ENCODE measurements around the gene JMJD1C.

DNA sequence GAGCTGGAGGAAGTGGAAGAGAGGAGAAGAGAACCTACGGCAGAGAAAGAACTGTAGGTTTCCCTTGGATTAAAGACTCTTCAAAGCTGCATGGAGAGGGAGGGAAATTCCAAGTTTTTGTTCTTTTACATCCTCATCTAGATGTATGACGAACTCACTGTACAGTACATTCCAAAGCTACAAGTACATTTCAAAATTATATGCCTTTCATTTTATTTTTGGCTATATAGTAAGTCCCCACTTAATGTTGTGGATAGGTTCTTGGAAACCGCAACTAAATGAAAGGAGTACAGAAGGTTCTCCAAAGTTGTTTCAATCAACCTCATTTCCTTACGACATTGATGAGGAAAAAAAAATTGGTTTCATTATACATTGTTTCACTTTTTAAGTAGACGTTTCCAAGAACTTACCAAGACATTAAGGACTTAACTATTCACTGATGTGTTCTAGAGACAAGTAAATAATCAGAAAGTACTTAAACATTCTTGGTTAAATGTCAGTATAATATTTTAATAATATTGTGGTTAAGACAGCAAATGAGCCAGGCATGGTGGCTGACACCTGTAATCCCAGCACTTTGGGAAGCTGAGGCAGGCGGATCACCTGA is 16.1 kb upstream of the JMJD1C start:
- TF ChIP-seq CTCF (IDR thresholded peaks at IDR 0.05) (no peak), POLR2A (IDR thresholded peaks at IDR 0.05) (no peak)
